ENCODE measurements around the gene LGI4.
A peak's percentile ranks its signal among the peaks of the same experiment; 100 is the strongest.

LGI4 gene

GRCh38 chr19:35093941-35094647 lies 40.8 kb downstream of the LGI4 start:
- Histone ChIP-seq H3K27me3 (ENCODE audit: control insufficient read depth, insufficient read depth, low read length) (no peaks in the 10 kb centered on the region), H3K36me3 (ENCODE audit: control insufficient read depth, insufficient read depth, low read length) (no peaks in the 10 kb centered on the region), H3K4me3 (ENCODE audit: low read depth, low read length) (no peak overlapping the region), H3K9me3 (ENCODE audit: control insufficient read depth, insufficient read depth, low read length) (no peaks in the 10 kb centered on the region), H3K4me1 (ENCODE audit: control insufficient read depth, insufficient read depth, low read length) (no peaks in the 10 kb centered on the region), H3K9ac (ENCODE audit: low read depth, low read length) (no peak overlapping the region)

- Histone ChIP-seq H3K4me3 (ENCODE audit: low read depth, low read length) (no peak overlapping the region), H3K9ac (ENCODE audit: low read depth, low read length) (no peak overlapping the region), H3K36me3 (ENCODE audit: control insufficient read depth, insufficient read depth, low read length) (no peaks in the 10 kb centered on the region), H3K9me3 (ENCODE audit: control insufficient read depth, insufficient read depth, low read length) (no peaks in the 10 kb centered on the region), H3K27me3 (ENCODE audit: control insufficient read depth, insufficient read depth, low read length) (no peaks in the 10 kb centered on the region), H3K4me1 (ENCODE audit: control insufficient read depth, insufficient read depth, low read length) (no peaks in the 10 kb centered on the region)
Measured at GRCh38 chr19:35093430-35093829, 41.4 kb downstream of the LGI4 start.

GRCh38 chr19:35090506-35091214 lies 44.2 kb downstream of the LGI4 start:
- Histone ChIP-seq H3K4me1 (ENCODE audit: control insufficient read depth, insufficient read depth, low read length) (no peaks in the 10 kb centered on the region), H3K9me3 (ENCODE audit: control insufficient read depth, insufficient read depth, low read length) (no peaks in the 10 kb centered on the region), H3K36me3 (ENCODE audit: control insufficient read depth, insufficient read depth, low read length) (no peaks in the 10 kb centered on the region), H3K27me3 (ENCODE audit: control insufficient read depth, insufficient read depth, low read length) (no peaks in the 10 kb centered on the region), H3K4me3 (ENCODE audit: low read depth, low read length) (peak overlapping the region; percentile 39), H3K9ac (ENCODE audit: low read depth, low read length) (no peak overlapping the region)

GRCh38 chr19:35090160-35090505 lies 44.7 kb downstream of the LGI4 start:
- Histone ChIP-seq H3K9ac (ENCODE audit: low read depth, low read length) (no peak overlapping the region), H3K4me1 (ENCODE audit: control insufficient read depth, insufficient read depth, low read length) (no peaks in the 10 kb centered on the region), H3K4me3 (ENCODE audit: low read depth, low read length) (peak overlapping the region; percentile 39), H3K27me3 (ENCODE audit: control insufficient read depth, insufficient read depth, low read length) (no peaks in the 10 kb centered on the region), H3K36me3 (ENCODE audit: control insufficient read depth, insufficient read depth, low read length) (no peaks in the 10 kb centered on the region), H3K9me3 (ENCODE audit: control insufficient read depth, insufficient read depth, low read length) (no peaks in the 10 kb centered on the region)

- H3K27me3 ChIP-seq (ENCODE audit: control insufficient read depth, insufficient read depth, low read length), result no peaks in the 10 kb centered on the region
- no peaks in the 10 kb centered on the region for H3K9me3 ChIP-seq (ENCODE audit: control insufficient read depth, insufficient read depth, low read length)
- H3K9ac ChIP-seq (ENCODE audit: low read depth, low read length), result no peak overlapping the region
- no peaks in the 10 kb centered on the region for H3K4me1 ChIP-seq (ENCODE audit: control insufficient read depth, insufficient read depth, low read length)
- H3K36me3 ChIP-seq (ENCODE audit: control insufficient read depth, insufficient read depth, low read length), result no peaks in the 10 kb centered on the region
- H3K4me3 ChIP-seq (ENCODE audit: low read depth, low read length), result no peak overlapping the region
Measured at GRCh38 chr19:35089554-35089953, 45.3 kb downstream of the LGI4 start.

- no peaks in the 10 kb centered on the region for H3K36me3 ChIP-seq (ENCODE audit: control insufficient read depth, insufficient read depth, low read length)
- H3K9me3 ChIP-seq (ENCODE audit: control insufficient read depth, insufficient read depth, low read length), result no peaks in the 10 kb centered on the region
- H3K9ac ChIP-seq (ENCODE audit: low read depth, low read length), result no peak overlapping the region
- no peaks in the 10 kb centered on the region for H3K4me1 ChIP-seq (ENCODE audit: control insufficient read depth, insufficient read depth, low read length)
- no peaks in the 10 kb centered on the region for H3K27me3 ChIP-seq (ENCODE audit: control insufficient read depth, insufficient read depth, low read length)
- H3K4me3 ChIP-seq (ENCODE audit: low read depth, low read length), result no peak overlapping the region
Measured at GRCh38 chr19:35088131-35088913, 46.5 kb downstream of the LGI4 start.

- no peak overlapping the region for H3K9ac ChIP-seq (ENCODE audit: low read depth, low read length)
- H3K9me3 ChIP-seq (ENCODE audit: control insufficient read depth, insufficient read depth, low read length), result no peaks in the 10 kb centered on the region
- H3K4me1 ChIP-seq (ENCODE audit: control insufficient read depth, insufficient read depth, low read length), result no peaks in the 10 kb centered on the region
- H3K36me3 ChIP-seq (ENCODE audit: control insufficient read depth, insufficient read depth, low read length), result no peaks in the 10 kb centered on the region
- no peak overlapping the region for H3K4me3 ChIP-seq (ENCODE audit: low read depth, low read length)
- no peaks in the 10 kb centered on the region for H3K27me3 ChIP-seq (ENCODE audit: control insufficient read depth, insufficient read depth, low read length)
Measured at GRCh38 chr19:35087393-35087792, 47.5 kb downstream of the LGI4 start.

- no peak overlapping the region for H3K4me3 ChIP-seq (ENCODE audit: low read depth, low read length)
- H3K9ac ChIP-seq (ENCODE audit: low read depth, low read length), result no peak overlapping the region
- no peaks in the 10 kb centered on the region for H3K27me3 ChIP-seq (ENCODE audit: control insufficient read depth, insufficient read depth, low read length)
- no peaks in the 10 kb centered on the region for H3K9me3 ChIP-seq (ENCODE audit: control insufficient read depth, insufficient read depth, low read length)
- H3K36me3 ChIP-seq (ENCODE audit: control insufficient read depth, insufficient read depth, low read length), result no peaks in the 10 kb centered on the region
- H3K4me1 ChIP-seq (ENCODE audit: control insufficient read depth, insufficient read depth, low read length), result no peaks in the 10 kb centered on the region
Measured at GRCh38 chr19:35086455-35086854, 48.4 kb downstream of the LGI4 start.

GRCh38 chr19:35085947-35086346 lies 48.9 kb downstream of the LGI4 start:
- Histone ChIP-seq H3K4me3 (ENCODE audit: low read depth, low read length) (no peak overlapping the region), H3K4me1 (ENCODE audit: control insufficient read depth, insufficient read depth, low read length) (no peaks in the 10 kb centered on the region), H3K9ac (ENCODE audit: low read depth, low read length) (no peak overlapping the region), H3K9me3 (ENCODE audit: control insufficient read depth, insufficient read depth, low read length) (no peaks in the 10 kb centered on the region), H3K27me3 (ENCODE audit: control insufficient read depth, insufficient read depth, low read length) (no peaks in the 10 kb centered on the region), H3K36me3 (ENCODE audit: control insufficient read depth, insufficient read depth, low read length) (no peaks in the 10 kb centered on the region)

- Histone ChIP-seq H3K9me3 (ENCODE audit: control insufficient read depth, insufficient read depth, low read length) (no peaks in the 10 kb centered on the region), H3K27me3 (ENCODE audit: control insufficient read depth, insufficient read depth, low read length) (no peaks in the 10 kb centered on the region), H3K9ac (ENCODE audit: low read depth, low read length) (no peak overlapping the region)
Measured at GRCh38 chr19:35084509-35084762, 50.4 kb downstream of the LGI4 start.

GRCh38 chr19:35083691-35084508 lies 51.0 kb downstream of the LGI4 start:
- Histone ChIP-seq H3K4me3 (ENCODE audit: low read depth, low read length) (no peak overlapping the region), H3K36me3 (ENCODE audit: control insufficient read depth, insufficient read depth, low read length) (no peaks in the 10 kb centered on the region), H3K9ac (ENCODE audit: low read depth, low read length) (no peak overlapping the region), H3K4me1 (ENCODE audit: control insufficient read depth, insufficient read depth, low read length) (no peaks in the 10 kb centered on the region), H3K9me3 (ENCODE audit: control insufficient read depth, insufficient read depth, low read length) (no peaks in the 10 kb centered on the region), H3K27me3 (ENCODE audit: control insufficient read depth, insufficient read depth, low read length) (no peaks in the 10 kb centered on the region)

More at GRCh38 chr19:35084509-35084762, 50.4 kb downstream of the LGI4 start:
- Histone ChIP-seq H3K36me3 (ENCODE audit: control insufficient read depth, insufficient read depth, low read length) (no peaks in the 10 kb centered on the region), H3K4me3 (ENCODE audit: low read depth, low read length) (no peak overlapping the region), H3K4me1 (ENCODE audit: control insufficient read depth, insufficient read depth, low read length) (no peaks in the 10 kb centered on the region)

Measured in iPS-15b (cell line).